Myocyte (in vitro differentiated cells): Measurements from ENCODE around the gene LTBP1. TPM values are rescaled to one million over a fixed set of nuclear protein-coding genes. Genes with fewer than 3 reads are reported as not detected.
A peak's percentile ranks its signal among the peaks of the same experiment; 100 is the strongest.
"Not testable (repeated sequence)": the region's sequence is repeated elsewhere in the genome, so short reads cannot be mapped to it uniquely, and the experiment has no call there.

ENCODE experiments used
- DNase-seq: peaks from one replicate; pipeline ENCODE4 v3.0.0-alpha.2; 2012; ENCODE audit warnings: low read depth
- total RNA-seq: library from RNA; depleted of rRNA; stranded (reverse); fragments of >200 nt; gene quantifications from 2 replicates; pipeline ENCODE4 v1.2.3, GENCODE V29; 2014

Gene LTBP1
- total RNA-seq, 1 donor from 2014 or later: 26.2 TPM

- no peak for DNase-seq
These were observed 462.7 kb downstream of the LTBP1 start for GRCh38 chr2:33409417-33409955.

GRCh38 chr2:33411765-33412164 lies 465.0 kb downstream of the LTBP1 start:
- peak; percentile 83 for DNase-seq

GRCh38 chr2:33412920-33413319 lies 466.2 kb downstream of the LTBP1 start:
- no peak for DNase-seq

GRCh38 chr2:33419581-33420200 lies 472.9 kb downstream of the LTBP1 start:
- DNase-seq: no peak

- no peak for DNase-seq
These were observed 474.0 kb downstream of the LTBP1 start for GRCh38 chr2:33420726-33421125.

- no peak for DNase-seq
These were observed 475.1 kb downstream of the LTBP1 start for GRCh38 chr2:33421820-33422219.

GRCh38 chr2:33425161-33425560 lies 478.4 kb downstream of the LTBP1 start:
- no peak for DNase-seq

GRCh38 chr2:33425586-33426031 lies 478.9 kb downstream of the LTBP1 start:
- DNase-seq: no peak

GRCh38 chr2:33426666-33427231 lies 480.0 kb downstream of the LTBP1 start:
- peak; percentile 51 for DNase-seq

GRCh38 chr2:33430077-33430476 lies 483.3 kb downstream of the LTBP1 start:
- DNase-seq: no peak

GRCh38 chr2:33430856-33431255 lies 484.1 kb downstream of the LTBP1 start:
- no peak for DNase-seq

GRCh38 chr2:33432871-33433270 lies 486.1 kb downstream of the LTBP1 start:
- no peak for DNase-seq

GRCh38 chr2:33433279-33434235 lies 486.8 kb downstream of the LTBP1 start:
- no peak for DNase-seq

GRCh38 chr2:33435518-33435917 lies 488.8 kb downstream of the LTBP1 start:
- DNase-seq: no peak

GRCh38 chr2:33436083-33436482 lies 489.3 kb downstream of the LTBP1 start:
- no peak for DNase-seq

- DNase-seq: peak; percentile 68
These were observed 490.5 kb downstream of the LTBP1 start for GRCh38 chr2:33437297-33437696.

GRCh38 chr2:33437815-33438214 lies 491.1 kb downstream of the LTBP1 start:
- no peak for DNase-seq

- peak; percentile 75 for DNase-seq
These were observed 494.6 kb downstream of the LTBP1 start for GRCh38 chr2:33441235-33441810.

GRCh38 chr2:33442052-33442451 lies 495.3 kb downstream of the LTBP1 start:
- DNase-seq: not testable (repeated sequence)

GRCh38 chr2:33442528-33443079 lies 495.9 kb downstream of the LTBP1 start:
- no peak for DNase-seq

- DNase-seq: no peak
These were observed 496.6 kb downstream of the LTBP1 start for GRCh38 chr2:33443274-33443829.
